HG03342 (cell line): ENCODE measurements around the gene ATP6V1B1.

ENCODE experiments used
- ATAC-seq: cut with Tn5 transposase; IDR thresholded peaks from one replicate; pipeline ENCODE4 v1.9.1; 2021; ENCODE audit warnings: mild to moderate bottlenecking, moderate library complexity; ENCODE audit not compliant: unreplicated experiment

ATP6V1B1 gene

DNA sequence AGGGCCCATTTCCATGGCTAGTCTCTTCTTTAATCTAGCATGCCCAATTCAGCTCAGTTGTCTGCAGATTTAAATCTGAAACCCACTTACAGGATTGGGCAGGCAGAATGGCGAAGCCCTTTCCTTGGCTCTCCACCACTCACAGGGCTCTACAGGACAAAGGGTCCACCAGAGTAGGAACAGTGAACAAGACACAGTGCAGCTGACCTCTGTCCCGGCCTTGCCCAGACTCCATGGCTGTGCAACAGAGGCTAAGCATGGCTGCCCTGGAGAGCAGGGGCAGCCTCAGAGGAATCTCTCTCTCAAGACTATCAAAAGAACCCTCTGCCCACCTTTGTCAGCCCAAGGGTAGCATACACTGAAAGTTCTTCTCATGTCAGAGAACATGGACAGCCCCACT lies 9.7 kb upstream of the ATP6V1B1 start:
- ATAC-seq: no peak

GRCh38 chr2:70927138-70927537 lies 8.6 kb upstream of the ATP6V1B1 start:
- no peak for ATAC-seq

GRCh38 chr2:70927641-70928040 lies 8.1 kb upstream of the ATP6V1B1 start:
- ATAC-seq: no peak

GRCh38 chr2:70928366-70928765 lies 7.3 kb upstream of the ATP6V1B1 start:
- ATAC-seq: no peak

- ATAC-seq: no peak
Measured at GRCh38 chr2:70930371-70931329, 5.0 kb upstream of the ATP6V1B1 start.

- no peak for ATAC-seq
Measured at GRCh38 chr2:70931376-70932000, 4.2 kb upstream of the ATP6V1B1 start.

DNA sequence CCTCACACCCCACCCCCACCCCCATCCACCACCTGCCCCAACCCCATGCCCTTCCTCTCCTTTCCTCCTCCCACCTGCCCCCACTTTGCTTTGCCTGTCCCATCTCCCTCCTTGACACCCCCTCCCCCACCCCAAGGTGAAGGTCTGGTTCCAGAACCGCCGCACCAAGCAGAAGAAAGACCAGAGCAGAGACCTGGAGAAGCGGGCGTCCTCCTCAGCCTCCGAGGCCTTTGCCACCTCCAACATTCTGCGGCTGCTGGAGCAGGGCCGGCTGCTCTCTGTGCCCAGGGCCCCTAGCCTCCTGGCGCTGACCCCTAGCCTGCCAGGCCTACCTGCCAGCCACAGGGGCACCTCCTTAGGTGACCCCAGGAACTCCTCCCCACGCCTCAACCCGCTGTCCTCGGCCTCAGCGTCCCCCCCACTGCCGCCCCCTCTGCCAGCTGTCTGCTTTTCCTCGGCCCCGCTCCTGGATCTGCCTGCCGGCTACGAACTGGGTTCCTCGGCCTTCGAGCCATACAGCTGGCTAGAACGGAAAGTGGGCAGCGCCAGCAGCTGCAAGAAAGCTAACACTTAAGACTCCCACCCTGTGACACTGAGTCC lies 3.0 kb upstream of the ATP6V1B1 start:
- no peak for ATAC-seq

- no peak for ATAC-seq
Measured at GRCh38 chr2:70934981-70935380, 719 bp upstream of the ATP6V1B1 start.

GRCh38 chr2:70936165-70936978 lies 672 bp downstream of the ATP6V1B1 start:
- no peak for ATAC-seq

- ATAC-seq: no peak
Measured at GRCh38 chr2:70936979-70937811, 1.5 kb downstream of the ATP6V1B1 start.

GRCh38 chr2:70937866-70938585 lies 2.3 kb downstream of the ATP6V1B1 start:
- ATAC-seq: no peak

DNA sequence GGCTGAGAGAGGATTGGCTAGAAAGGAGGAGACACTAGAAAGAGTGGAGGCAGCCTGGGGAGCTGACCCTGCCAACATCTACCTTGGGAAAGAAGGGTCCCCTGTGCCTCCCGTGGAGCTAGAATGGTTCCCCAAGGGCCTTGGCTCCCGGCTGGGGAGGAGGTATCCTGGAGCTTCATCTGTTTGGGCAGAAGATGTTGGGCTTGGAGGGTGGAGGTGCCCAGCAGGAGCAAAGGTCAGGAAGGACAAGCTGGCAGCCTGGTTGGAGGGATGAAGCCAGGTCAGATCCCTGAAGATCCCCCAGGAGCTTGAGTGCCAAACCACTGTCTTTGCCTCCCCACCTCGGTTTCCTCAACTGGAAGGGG lies 2.9 kb downstream of the ATP6V1B1 start:
- ATAC-seq: no peak

DNA sequence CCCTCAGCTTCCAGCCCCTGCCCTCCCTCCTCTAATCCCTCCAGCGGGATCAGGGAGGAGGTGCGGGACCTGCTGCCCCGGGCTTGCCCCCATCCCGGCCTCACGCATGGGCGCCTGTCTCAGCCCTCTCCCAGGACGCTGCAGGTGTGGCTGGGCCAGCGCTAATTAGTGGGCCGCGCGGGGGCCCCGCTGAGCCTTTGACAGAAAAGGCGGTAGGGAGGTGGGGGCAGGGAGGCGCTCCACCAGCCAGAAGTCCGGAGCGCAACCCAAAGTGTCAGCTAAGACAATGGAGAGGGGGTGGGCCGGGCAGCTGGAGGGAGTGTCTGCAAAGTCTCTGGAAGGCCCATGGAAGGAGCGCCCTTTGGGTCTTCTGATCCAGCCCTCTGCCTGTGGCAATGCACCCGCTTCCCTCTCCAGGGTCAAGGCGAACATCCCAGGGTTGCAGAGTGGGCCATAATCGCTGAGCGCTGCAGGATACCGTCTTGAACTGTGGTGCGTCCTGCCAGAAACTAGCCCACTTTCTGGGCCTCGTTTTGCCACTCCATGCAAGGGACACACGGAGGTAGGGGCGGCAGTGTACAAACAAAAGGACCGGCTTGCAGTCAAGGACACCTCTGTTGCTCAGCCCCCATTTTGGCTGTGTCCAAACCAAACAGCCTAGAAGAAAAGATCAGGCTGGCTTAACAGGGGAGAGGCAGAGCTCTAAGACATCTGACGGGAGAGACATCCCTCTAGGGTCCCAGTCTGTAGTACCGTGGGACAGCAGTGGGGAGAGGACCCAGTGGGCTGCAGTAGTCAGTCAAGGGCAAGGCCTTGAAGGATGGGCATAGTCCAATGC lies 3.5 kb downstream of the ATP6V1B1 start:
- no peak for ATAC-seq

DNA sequence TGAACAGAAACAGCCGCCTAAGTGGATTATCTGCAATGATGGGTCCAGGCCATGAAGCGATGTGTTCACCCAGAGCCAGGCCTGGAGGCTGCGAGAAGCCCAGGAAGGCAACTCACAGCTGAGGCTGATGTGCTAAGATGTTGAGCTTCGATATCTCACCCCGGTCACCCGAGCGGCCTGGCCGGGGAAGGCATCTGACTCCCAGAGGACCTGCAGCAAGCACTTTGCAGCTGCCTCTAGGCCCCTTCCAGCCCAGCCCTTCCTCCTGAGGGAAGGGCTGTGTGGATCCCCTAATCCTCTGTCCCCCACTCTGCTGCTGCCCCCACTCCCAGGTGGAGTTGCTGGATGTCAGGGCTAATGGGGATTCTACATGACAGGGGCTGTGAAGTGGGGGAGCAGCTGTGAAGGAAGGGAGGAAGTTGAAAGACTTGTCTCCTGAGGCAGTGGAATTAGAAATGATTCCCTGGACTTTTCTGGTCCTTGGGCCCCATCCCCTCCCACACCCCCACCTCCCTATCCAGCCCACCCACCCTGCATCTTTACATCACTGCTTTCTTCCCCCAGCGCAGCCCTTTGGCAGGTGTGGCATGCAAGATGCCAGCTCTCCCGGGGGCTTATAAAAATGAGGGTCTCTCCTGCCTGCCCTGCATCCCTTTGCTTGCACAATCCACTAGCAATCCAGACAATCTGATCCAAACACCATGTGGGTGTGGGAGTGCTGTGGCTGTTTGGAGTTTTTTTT lies 4.3 kb downstream of the ATP6V1B1 start:
- ATAC-seq: no peak

DNA sequence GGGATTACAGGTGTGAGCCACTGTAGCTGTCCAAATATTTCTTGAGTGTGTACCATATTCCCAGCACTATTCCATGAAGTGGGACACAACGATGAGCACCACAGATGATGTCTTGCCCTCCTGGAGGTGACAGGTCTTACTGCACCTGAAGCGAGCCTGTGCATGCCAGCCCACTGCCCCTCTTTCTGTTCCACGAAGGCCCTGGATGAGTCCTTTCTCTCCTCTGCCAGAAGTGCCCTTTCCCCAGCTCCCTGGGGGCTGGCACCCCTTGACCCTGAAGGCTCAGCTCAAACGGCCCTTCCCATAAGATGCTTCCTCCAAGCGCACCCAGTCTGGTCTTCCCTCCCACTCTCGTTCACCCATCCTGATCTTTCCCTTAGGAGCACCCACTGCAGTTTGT lies 5.5 kb downstream of the ATP6V1B1 start:
- ATAC-seq: no peak

DNA sequence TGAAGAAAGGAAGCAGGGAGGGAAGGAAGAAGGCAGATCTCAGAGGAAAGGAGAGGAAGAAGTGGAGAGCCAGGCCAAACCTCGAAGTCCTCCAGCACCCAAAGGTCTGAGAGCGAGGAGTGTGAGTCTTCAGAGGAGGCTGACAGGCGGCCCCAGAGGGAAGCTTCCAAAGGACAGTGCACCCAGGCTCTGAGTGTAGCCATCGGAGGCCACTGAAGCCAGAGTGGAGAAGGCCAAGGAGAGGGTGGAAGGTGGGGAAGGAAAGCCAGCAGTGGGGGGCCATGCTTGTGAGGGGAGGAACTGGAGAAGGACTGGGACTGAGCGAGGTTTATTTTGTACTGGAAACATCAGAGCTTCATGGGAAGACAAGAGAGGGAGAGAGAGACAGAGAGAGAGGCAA lies 6.0 kb downstream of the ATP6V1B1 start:
- no peak for ATAC-seq

DNA sequence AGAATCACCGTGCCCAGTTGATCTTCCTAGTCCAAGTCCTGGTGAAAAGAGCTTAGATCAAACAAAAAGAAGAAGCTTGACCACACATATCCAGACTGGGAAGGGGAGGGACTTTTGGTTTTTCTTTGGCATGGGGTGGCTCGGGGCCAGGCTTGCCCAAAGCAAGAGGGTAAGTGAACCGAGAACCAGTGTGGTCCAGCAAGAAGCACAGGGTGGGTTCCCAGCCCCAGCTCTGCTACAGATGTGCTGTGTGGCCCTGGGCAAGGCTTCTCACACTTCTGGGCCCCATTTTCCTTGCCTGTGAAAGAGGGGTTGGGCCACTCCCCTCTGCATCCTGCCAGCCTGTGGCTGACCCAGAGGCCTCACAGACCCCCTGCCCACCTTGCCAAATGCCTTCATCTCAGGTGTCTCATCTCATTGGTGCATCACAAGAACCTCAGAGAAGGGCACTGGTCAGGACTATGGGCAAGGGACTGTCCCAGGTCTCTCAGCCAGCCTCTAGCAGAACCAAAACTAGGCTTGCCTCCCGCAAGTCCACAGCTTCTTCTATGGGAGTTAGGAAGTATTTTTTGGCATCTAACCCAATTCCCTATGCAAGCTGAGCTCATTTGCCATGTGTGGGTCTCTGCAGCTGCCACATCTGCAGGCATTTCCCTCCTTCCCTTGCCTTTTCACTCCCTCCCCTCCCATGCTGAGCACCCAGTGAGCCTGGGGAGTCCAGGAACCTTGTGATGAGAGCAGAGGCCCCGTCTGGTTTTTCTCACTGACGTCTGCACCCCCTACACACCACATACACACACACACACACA lies 6.9 kb downstream of the ATP6V1B1 start:
- no peak for ATAC-seq
